K562 (cell line): ENCODE data around the gene WDR88. TPM values are rescaled to one million over a fixed set of nuclear protein-coding genes. Genes with fewer than 3 reads are reported as not detected.

Experiments
- CC2D1A ChIP-seq: fragments of 450-650 bp; IDR thresholded peaks from 2 replicates; pipeline ENCODE4 v1.6.1; 2017; ENCODE audit warnings: mild to moderate bottlenecking
- GTF3C2 ChIP-seq: IDR thresholded peaks from 3 replicates; pipeline ENCODE4 v1.6.1; 2011; ENCODE audit warnings: borderline replicate concordance, mild to moderate bottlenecking, moderate library complexity; ENCODE audit not compliant: insufficient read length; ENCODE audit errors: extremely low read depth
- NFRKB ChIP-seq: fragments of 450-650 bp; IDR thresholded peaks from 2 replicates; pipeline ENCODE4 v1.6.1; 2016; ENCODE audit warnings: low read depth
- RBM34 ChIP-seq: fragments of 200-400 bp; formaldehyde crosslinking; IDR thresholded peaks from 2 replicates; pipeline ENCODE4 v1.6.1; 2018; ENCODE audit warnings: low read length, borderline replicate concordance; ENCODE audit not compliant: insufficient read depth
- ZNF23 ChIP-seq: fragments of 250-450 bp; sonication (Bioruptor Pico); IDR thresholded peaks from 2 replicates; pipeline ENCODE4 v1.4.0; 2020; ENCODE audit warnings: mild to moderate bottlenecking
- ZNF280A ChIP-seq: fragments of 450-650 bp; IDR thresholded peaks from 2 replicates; pipeline ENCODE4 v1.6.1; 2018; ENCODE audit warnings: mild to moderate bottlenecking, low read depth; ENCODE audit not compliant: partially characterized antibody
- ZNF407 ChIP-seq: fragments of 450-650 bp; IDR thresholded peaks from 2 replicates; pipeline ENCODE4 v1.6.1; 2016; ENCODE audit warnings: low read depth
- ZNF609 ChIP-seq: sonication (generic); formaldehyde crosslinking; IDR thresholded peaks from 2 replicates; pipeline ENCODE4 v1.8.1; 2023; ENCODE audit warnings: missing genetic modification reagents, mild to moderate bottlenecking, borderline replicate concordance
- polyA plus RNA-seq, 8 experiments: library from polyadenylated mRNA; depleted of rRNA in 4 of 8; stranded (reverse) in 5 of 8; unstranded in 3 of 8; fragments of >200 nt; fragmentation: Nextera tagmentation in 2 of 8; fragmentation: Illumina TruSeq in 1 of 8; extraction: Ambion mirVana in 2 of 8; extraction: Trizol in 1 of 8; gene quantifications; 2 replicates each; pipeline versions ENCODE4 v1.2.1 to v1.2.3, GENCODE V29; 2011 to 2014; ENCODE audit warnings: inconsistent platforms in 1 of 8, missing spikeins in 1 of 8
- total RNA-seq, 7 experiments: library from RNA; depleted of rRNA in 6 of 7; stranded (reverse); fragments of >200 nt in 6 of 7; fragmentation: Illumina TruSeq in 2 of 7; extraction: Trizol in 2 of 7; gene quantifications; 2 replicates each; pipeline versions ENCODE4 v1.2.1 to v1.2.3, GENCODE V29; 2011 to 2021; ENCODE audit warnings: low replicate concordance in 1 of 7

Gene WDR88
- total and polyA plus RNA-seq, 9 of the 15 experiments (the other 6 are each of a cell fraction or from before 2014, with no cell fraction given), result 0.03 to 0.04 TPM; not detected in 7

- TF ChIP-seq ZNF407 (no peak), ZNF23 (CRISPR knock-in tag) (no peak), RBM34 (no peak), CC2D1A (no peak), GTF3C2 (no peak), ZNF609 (CRISPR knock-in tag) (no peak), NFRKB (no peak), ZNF280A (no peak)
Observed at GRCh38 chr19:33100894-33101644, 30.8 kb upstream of the WDR88 start (continued).
